Fibroblast of skin of left biceps (primary cell): ENCODE data around the gene TRAF5.
"Not testable (repeated sequence)": the region's sequence is repeated elsewhere in the genome, so short reads cannot be mapped to it uniquely, and the experiment has no call there.

Experiments
- DNase-seq, 2 experiments: peaks; one replicate each; pipeline ENCODE4 v3.0.0-alpha.2; 2013; ENCODE audit warnings: low read depth in 2 of 2

The TRAF5 gene

DNA sequence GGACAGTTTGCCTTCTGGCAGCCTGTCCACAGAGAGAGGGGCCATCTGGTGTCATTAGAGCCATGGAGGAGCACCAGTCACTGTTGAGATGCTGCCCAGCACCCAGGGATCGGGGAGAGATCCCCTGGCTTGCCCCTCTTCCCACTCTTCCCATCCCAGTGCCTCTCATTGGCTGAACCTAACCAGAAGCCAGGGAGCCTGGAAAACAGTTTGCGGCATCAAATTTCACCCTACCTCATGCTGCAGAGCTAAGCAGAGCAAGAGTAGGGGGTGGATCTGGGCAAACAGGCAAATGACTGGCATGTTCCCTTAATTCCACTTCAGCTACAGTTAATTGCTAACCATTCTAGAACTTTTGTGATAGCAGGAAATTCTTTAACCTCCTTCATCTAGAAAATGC, 19.1 kb downstream of the TRAF5 start:
- no peak for DNase-seq

GRCh38 chr1:211347077-211347844, 20.6 kb downstream of the TRAF5 start:
- no peak for DNase-seq

DNA sequence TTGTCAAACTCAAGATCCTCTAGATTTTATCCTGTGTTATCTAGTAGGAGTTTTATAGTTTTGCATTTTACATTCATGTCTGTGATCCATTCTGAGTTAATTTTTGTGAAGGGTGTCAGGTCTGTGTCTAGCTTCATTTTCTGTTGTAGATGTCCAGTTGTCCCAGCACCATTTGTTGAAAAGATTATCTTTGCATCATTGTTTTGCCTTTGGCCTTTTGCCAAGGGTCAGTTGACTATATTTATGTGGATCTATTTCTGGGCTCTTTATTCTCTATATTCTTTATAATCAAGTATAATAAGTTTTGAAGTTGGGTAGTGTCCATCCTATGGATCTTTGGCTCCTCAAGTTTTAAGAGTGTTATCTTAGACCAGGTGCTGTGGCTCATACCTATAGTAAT, 21.9 kb downstream of the TRAF5 start:
- no peak for DNase-seq

GRCh38 chr1:211349741-211350140, 23.1 kb downstream of the TRAF5 start:
- no peak for DNase-seq

DNA sequence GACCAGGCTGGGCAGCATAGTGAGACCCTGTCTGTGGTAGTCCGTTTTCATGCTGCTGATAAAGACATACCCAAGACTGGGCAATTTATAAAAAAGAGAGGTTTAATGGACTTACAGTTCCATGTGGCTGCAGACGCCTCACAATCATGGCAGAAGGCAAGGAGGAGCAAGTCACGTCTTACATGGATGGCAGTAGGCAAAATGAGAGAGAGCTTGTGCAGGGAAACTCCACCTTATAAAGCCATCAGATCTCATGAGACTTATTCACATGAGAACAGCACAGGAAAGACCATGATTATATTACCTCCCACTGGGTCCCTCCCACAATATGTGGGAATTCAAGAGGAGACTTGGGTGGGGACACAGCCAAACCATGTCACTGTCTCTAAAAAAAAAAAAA, 25.4 kb downstream of the TRAF5 start:
- DNase-seq = not testable (repeated sequence)

DNA sequence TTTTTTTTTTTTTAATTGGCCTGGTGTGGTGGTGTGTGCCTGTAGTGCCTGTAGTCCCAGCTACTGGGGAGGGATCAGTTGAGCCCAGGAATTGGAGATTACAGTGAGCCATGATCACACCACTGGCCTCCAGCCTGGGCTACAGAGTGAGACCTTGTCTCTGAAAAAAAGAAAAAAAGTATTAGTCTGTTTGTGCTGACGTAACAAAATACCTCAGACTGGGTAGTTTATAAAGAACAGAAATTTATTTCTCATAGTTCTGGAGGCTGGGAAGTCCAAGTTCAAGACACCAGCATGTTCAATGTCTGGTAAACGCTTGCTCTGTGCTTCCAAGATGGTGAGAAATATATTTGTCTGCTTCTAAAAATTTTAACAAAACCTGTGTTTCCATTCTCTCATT, 25.8 kb downstream of the TRAF5 start:
- DNase-seq = no peak

DNA sequence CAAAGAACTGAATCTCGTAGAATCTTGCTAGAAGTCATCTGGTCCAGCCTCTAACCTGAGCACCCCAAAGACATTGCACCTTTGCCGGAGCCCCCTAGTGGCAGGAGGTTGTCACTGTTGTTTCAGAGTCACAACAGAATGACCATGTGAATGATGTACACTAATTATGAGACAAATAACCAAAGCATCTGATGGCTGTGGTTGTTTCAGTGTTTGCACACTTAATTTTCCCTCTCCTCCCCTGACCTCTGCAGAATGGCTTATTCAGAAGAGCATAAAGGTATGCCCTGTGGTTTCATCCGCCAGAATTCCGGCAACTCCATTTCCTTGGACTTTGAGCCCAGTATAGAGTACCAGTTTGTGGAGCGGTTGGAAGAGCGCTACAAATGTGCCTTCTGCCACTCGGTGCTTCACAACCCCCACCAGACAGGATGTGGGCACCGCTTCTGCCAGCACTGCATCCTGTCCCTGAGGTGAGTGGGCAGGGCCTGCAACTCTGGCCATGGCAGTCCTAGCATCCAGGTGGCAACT, 26.4 kb downstream of the TRAF5 start:
- no peak for DNase-seq

- no peak for DNase-seq
Measured at GRCh38 chr1:211353562-211354212, 27.1 kb downstream of the TRAF5 start.

- DNase-seq = no peak
Measured at GRCh38 chr1:211355873-211356272, 29.2 kb downstream of the TRAF5 start.

DNA sequence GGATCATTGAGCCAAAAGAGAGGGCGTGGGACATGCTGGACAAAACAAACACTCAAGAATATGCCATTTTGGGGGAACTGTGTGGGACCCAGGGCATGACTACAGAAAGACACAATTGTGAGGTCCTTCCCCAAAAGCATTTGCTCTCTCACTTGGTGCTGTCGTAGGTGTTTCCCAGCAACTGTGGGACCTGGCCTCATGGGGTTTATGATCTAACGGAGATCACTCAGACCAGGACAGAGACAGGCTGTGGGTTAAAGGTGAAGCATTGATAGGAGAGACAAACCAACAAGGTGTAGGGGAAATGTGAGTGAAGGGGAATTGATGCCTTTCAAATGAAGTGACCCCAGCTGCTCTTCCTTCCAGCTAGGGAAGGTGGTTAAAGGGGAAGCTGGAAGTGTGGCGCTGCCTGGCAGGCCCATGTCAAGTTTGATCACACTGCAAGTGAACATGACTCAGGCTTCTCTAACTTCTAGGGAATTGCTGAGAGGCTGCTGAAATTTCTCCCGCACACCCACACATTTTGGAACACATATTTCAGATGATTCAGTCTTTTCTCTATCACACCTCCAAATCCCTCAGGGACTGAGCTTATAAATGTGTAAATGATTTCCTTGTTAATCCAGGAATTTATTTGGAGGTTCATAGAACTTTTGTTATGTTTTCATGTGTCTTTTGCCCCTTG, 30.2 kb downstream of the TRAF5 start:
- peak; percentile 33 to 36 for DNase-seq

- DNase-seq = no peak
Measured at GRCh38 chr1:211358685-211359084, 32.1 kb downstream of the TRAF5 start.

GRCh38 chr1:211359876-211360275, 33.2 kb downstream of the TRAF5 start:
- no peak for DNase-seq

GRCh38 chr1:211361202-211361601, 34.6 kb downstream of the TRAF5 start:
- no peak for DNase-seq

DNA sequence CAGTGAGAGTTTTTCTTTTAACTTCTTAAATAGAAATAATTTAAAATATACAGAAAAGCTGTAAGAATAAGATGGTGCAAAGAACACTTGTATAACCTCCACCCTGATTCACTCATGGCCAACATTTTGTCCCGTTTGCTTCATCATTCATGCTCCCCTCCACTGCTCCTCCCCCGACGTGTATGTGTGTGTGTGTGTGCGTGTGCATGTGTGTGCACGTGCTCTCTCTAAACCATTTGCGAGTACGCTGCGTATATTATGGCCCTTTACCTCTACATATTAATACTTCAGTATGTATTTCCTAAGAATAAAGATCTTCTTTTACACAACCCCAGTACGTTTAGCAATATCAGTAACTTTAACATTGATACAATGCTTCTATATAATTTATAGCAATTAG, 43.0 kb downstream of the TRAF5 start:
- no peak for DNase-seq

GRCh38 chr1:211370669-211371068, 44.0 kb downstream of the TRAF5 start:
- DNase-seq = no peak

GRCh38 chr1:211371406-211372105, 44.9 kb downstream of the TRAF5 start:
- DNase-seq = no peak

GRCh38 chr1:211372463-211372862, 45.8 kb downstream of the TRAF5 start:
- DNase-seq = no peak

GRCh38 chr1:211375146-211375818, 48.6 kb downstream of the TRAF5 start:
- no peak for DNase-seq

GRCh38 chr1:211375949-211376348, 49.3 kb downstream of the TRAF5 start:
- no peak for DNase-seq

- no peak for DNase-seq
Measured at GRCh38 chr1:211376807-211377470, 50.3 kb downstream of the TRAF5 start.
